AG04449 (cell line): ENCODE results near the gene ZSCAN10.

ENCODE experiments used
- CTCF ChIA-PET: fragments of 350-600 bp; formaldehyde crosslinking; extraction: SDS; loops from one replicate; lab custom pipeline; 2021; ENCODE audit warnings: antibody characterized with exemption; lab: Yijun Ruan, JAX
- POLR2A ChIA-PET: fragments of 400-600, 350-600 bp; formaldehyde crosslinking; extraction: SDS; loops from one replicate; lab custom pipeline; 2020; ENCODE audit warnings: antibody characterized with exemption, inconsistent platforms; lab: Yijun Ruan, JAX
- DNase-seq: peaks from one replicate; pipeline ENCODE4 v3.0.0-alpha.2; 2010; ENCODE audit warnings: low read depth, low spot score
- H3K4me3 ChIP-seq: 2 replicates; pipeline ENCODE4 v1.5.1; 2011; ENCODE audit warnings: low read depth, mild to moderate bottlenecking, control low read depth, low read length
- TF ChIP-seq, protein P1 (sequence below): IDR thresholded peaks from one replicate; pipeline ENCODE4 v1.5.1; 2011; ENCODE audit warnings: mild to moderate bottlenecking, moderate library complexity, low read length, control low read depth, inconsistent platforms; ENCODE audit not compliant: insufficient read depth; ENCODE audit errors: missing control alignments

ZSCAN10 gene

DNA sequence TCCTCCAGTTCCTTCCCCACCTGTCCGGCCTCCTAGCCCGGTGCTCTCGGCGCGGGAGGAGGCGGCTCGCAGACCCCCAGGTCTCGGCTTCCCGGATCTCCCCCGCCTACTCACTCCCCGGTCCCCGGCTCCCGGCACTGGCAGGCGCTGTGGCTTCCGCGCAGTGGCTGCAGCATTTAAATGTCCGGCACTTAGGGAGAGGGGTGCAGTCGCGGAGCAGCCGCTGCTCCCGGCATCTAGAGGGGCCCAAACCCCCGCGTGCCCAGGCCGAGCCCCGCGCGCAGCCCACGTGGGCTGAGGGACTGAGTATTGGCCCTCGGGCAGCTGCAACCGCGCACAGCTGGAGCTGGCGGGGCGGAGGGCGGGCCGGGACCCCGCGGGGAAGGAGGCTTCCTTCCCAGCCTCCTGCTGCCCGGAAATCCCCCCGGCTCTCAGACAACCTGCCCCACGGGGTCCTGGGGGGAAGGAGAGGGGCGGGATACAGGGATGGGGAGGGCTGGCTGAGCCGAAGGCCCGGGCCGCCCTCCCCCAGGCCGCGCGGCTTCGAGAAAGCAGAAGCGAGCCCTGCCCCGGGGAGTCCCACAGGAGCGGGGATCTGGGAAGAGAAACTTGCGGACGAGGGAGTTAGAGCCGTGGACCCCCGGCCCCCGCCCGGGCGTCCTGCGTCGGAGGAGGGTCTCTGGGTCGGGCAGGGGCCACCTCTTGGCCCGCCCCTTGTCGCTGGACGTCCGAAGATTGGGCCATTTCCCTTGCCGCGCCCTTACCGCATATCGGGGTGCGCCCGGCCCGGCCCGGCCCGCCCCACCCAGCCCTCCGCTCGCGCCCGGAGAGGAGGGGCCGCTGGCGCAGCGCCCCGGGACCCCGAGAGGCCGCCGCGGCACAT is 53.1 kb downstream of the ZSCAN10 start, which contains the start of gene MMP25:
Gene MMP25, plus strand, starts transcription at position 804 of the 883 bp plus-strand sequence. CDS start 357 bp downstream, outside the sequence.
- POLR2A ChIA-PET: interaction anchor here (0.6 to 1.1 kb wide), 2 partner anchors 15 to 23 kb away, joined by 3 to 4 read pairs; no protein-coding TSS in a partner anchor
- TF ChIP-seq, protein P1, sequence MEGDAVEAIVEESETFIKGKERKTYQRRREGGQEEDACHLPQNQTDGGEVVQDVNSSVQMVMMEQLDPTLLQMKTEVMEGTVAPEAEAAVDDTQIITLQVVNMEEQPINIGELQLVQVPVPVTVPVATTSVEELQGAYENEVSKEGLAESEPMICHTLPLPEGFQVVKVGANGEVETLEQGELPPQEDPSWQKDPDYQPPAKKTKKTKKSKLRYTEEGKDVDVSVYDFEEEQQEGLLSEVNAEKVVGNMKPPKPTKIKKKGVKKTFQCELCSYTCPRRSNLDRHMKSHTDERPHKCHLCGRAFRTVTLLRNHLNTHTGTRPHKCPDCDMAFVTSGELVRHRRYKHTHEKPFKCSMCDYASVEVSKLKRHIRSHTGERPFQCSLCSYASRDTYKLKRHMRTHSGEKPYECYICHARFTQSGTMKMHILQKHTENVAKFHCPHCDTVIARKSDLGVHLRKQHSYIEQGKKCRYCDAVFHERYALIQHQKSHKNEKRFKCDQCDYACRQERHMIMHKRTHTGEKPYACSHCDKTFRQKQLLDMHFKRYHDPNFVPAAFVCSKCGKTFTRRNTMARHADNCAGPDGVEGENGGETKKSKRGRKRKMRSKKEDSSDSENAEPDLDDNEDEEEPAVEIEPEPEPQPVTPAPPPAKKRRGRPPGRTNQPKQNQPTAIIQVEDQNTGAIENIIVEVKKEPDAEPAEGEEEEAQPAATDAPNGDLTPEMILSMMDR: no peak
- DNase-seq: no peak
- H3K4me3 ChIP-seq: peak within 1 kb of the TSS; percentile 43
- CTCF ChIA-PET: interaction anchor here (0.7 to 9.7 kb wide), 3 partner anchors 13 to 83 kb away, joined by 3 to 146 read pairs (median 6); no protein-coding TSS in a partner anchor

DNA sequence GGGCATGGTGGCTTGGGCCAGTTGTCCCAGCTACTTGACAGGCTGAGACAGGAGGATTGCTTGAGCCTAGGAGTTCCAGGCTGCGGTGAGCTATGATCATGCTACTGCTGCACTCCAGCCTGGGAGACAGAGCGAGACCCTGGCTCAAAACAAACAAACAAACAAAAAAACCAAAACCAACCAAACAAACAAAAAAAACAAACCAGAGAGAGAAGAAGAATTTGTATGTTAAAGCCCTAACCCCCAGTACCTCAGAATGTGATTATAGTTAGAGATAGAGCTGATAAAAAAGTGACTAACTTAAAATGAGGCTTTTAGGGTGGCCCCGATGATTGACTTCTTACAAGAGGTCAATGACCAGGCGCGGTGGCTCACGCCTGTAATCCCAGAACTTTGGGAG is 54.4 kb downstream of the ZSCAN10 start:
- ChIA-PET CTCF (interaction anchor here (0.5 to 9.7 kb wide), 4 partner anchors 13 to 84 kb away, joined by 3 to 146 read pairs (median 8); no protein-coding TSS in a partner anchor), POLR2A (no interaction called here)
- no peak overlapping the region for H3K4me3 ChIP-seq
- no peak for DNase-seq
- TF ChIP-seq, protein P1: no peak

DNA sequence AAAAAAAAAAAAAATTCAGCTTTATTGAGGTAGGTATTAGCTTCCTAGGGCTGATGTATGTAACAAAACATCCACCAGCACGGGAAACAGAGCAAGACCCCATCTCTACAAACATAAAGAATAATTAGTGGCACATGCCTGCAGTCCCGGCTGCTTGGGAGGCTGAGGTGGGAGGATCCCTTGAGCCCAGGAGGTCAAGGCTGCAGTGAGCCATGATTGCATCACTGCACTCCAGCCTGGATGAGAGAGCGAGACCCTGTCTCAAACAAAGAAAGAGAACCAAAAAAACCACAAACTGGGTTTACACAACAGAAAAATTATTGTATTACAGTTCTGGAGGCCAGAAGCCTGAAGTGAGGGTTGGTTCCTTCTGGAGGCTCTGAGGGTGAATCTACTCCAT is 56.7 kb downstream of the ZSCAN10 start:
- CTCF ChIA-PET: interaction anchor here (3.7 to 9.7 kb wide), 2 partner anchors 11 to 16 kb away, joined by 19 to 146 read pairs; no protein-coding TSS in a partner anchor
- TF ChIP-seq, protein P1: no peak
- H3K4me3 ChIP-seq: no peak overlapping the region
- POLR2A ChIA-PET: interaction anchor here (1.1 to 1.9 kb wide), 2 partner anchors 13 to 21 kb away, joined by 3 to 6 read pairs; no protein-coding TSS in a partner anchor
- DNase-seq: no peak

DNA sequence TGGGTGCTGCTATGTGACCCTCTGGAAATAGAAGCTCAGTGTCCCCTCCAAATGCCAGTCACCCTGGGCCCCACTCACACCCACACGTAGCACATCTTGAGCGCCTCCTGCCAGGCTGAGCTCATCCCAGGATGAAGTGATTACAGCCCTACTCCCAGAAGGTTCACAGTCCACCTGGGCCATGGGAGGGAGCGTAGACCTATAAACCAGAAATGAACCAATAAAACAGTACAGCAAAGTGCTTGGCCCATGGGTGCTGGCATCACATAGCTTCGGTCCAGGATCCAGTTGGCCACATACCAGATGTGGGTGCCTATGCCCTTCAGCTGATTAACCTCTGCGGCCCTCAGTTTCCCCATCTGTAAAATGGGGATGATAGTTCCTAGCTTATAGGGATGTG is 60.2 kb downstream of the ZSCAN10 start:
- no peak overlapping the region for H3K4me3 ChIP-seq
- ChIA-PET CTCF (interaction anchor here (1.6 to 9.7 kb wide), 3 partner anchors 8 to 19 kb away, joined by 6 to 146 read pairs (median 7); no protein-coding TSS in a partner anchor), POLR2A (no interaction called here)
- TF ChIP-seq, protein P1: no peak
- no peak for DNase-seq
